GM12874 (cell line): ENCODE data around the gene PDE1A.

Source experiments
- TF ChIP-seq, protein P1 (sequence below): IDR thresholded peaks from 2 replicates; pipeline ENCODE4 v1.5.1; 2011; ENCODE audit warnings: low read depth, mild to moderate bottlenecking, control low read depth, low read length, moderate library complexity; ENCODE audit not compliant: insufficient read depth

Gene PDE1A

DNA sequence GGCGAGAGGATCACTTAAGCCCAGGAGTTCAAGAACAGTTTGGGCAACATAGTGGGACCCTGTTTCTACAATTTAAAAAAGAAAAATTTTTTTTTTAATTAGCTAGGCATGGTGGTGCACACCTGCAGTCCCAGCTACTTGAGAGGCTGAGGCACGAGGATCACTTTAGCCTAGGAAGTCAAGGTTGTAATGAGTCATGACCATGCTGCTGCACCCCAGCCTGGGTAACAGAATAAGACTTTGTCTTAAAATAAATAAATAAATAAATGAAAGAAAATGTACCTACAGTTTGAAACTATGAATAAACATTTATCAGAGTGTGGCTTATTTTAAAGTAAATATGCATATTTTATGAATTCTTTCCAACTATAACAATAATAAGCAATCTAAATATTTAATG, 16.7 kb downstream of the PDE1A start:
- TF ChIP-seq, protein P1, sequence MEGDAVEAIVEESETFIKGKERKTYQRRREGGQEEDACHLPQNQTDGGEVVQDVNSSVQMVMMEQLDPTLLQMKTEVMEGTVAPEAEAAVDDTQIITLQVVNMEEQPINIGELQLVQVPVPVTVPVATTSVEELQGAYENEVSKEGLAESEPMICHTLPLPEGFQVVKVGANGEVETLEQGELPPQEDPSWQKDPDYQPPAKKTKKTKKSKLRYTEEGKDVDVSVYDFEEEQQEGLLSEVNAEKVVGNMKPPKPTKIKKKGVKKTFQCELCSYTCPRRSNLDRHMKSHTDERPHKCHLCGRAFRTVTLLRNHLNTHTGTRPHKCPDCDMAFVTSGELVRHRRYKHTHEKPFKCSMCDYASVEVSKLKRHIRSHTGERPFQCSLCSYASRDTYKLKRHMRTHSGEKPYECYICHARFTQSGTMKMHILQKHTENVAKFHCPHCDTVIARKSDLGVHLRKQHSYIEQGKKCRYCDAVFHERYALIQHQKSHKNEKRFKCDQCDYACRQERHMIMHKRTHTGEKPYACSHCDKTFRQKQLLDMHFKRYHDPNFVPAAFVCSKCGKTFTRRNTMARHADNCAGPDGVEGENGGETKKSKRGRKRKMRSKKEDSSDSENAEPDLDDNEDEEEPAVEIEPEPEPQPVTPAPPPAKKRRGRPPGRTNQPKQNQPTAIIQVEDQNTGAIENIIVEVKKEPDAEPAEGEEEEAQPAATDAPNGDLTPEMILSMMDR, result no peak

DNA sequence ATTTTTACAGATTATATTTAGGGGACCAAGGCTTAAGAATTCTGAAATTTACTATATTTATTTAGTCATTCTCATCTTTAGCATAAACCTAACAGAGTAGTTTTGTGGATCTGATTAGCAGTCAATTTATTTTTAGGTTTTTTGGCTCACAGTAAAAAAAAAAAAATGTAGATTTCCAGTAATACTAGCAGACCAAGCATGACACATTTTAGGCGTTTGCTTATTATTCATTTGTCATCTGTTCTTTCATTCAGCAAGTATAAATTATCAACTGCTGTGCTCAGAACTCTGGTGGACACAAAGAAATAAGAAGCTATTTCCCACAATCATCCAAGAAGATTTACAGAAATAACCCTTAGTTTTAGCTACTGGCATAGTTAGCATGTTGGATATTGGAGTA, 20.6 kb downstream of the PDE1A start:
- TF ChIP-seq, protein P1, result no peak

DNA sequence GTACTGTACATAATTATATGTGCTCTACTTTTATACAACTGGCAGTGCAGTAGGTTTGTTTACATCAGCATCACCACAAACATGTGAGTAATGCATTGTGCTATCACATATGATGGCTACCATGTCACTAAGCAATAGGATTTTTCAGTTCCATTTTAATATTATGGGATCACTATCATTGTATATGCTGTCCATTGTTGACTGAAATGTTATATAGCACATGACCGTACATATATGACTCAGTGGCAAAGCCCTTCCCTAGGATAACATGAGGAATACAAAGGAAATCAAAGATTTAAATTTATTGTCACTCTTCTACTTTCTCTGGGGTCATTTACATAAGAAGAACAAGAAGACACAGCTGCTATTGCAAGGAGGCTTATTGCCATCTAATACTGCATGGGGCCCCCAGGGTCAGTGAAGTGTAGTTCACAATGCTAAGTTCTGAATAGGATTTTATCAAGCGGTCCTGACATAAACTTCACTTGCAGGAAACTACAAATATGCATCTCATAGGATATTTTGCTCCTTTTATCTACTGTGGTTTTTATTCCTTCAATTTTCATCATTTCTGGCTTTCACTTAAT, 21.8 kb downstream of the PDE1A start:
- TF ChIP-seq, protein P1, result no peak

DNA sequence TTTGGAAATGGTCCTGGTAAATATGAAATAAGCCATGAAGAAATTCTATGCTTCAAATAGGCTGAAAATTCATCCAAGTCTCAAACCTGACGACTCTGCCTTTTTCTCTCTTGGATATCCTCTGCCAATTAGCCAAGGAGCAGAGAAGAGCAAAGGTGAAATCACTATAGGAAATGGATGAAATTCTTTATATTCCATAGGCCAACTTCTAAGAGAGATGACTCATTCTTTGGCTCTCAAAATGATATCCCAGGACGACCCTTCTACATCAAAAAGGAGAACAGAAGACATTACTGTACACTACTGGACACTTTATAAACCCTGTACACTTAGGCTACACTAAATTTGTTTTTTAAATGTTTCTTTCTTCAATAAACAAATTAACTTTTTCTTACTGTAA, 22.7 kb downstream of the PDE1A start:
- TF ChIP-seq, protein P1, result no peak

DNA sequence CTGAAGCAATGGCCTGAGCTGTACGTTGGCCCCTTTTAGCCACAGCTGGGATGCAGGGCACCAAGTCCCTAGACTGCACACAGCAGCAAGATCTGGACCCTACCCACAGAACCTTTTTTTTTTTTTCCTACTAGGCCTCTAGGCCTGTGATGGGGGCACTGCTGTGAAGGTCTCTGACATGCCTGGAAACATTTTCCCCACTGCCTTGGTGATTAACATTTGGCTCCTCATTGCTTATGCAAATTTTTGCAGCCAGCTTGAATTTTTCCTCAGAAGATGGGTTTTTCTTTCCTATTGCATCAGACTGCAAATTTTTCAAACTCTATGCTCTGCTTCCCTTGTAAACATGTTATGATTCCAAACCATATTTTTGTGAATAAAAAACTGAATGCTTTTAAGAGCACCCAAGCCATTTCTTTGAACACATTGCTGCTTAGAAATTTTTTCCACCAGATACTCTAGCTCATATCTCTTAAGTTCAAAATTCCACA, 33.5 kb downstream of the PDE1A start:
- TF ChIP-seq, protein P1, result no peak

DNA sequence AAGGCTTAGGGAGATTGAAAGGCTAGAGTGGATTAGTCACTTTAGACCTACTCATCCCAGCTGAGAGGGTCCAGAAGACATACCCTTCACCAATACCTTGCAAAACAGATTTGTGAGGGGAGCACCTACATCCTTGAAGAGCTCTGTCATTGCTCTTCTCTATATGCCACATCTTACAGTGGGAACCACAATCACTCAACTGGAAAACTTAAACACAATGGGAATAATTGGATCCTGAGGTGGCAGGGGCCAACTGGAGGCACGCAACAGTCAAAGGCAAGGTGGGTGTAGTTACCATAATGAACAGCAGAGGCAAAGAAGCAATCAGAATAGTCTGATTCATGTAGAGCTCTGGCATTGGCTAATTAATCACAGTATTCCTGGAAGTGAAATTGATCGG, 35.4 kb downstream of the PDE1A start:
- TF ChIP-seq, protein P1, result no peak

DNA sequence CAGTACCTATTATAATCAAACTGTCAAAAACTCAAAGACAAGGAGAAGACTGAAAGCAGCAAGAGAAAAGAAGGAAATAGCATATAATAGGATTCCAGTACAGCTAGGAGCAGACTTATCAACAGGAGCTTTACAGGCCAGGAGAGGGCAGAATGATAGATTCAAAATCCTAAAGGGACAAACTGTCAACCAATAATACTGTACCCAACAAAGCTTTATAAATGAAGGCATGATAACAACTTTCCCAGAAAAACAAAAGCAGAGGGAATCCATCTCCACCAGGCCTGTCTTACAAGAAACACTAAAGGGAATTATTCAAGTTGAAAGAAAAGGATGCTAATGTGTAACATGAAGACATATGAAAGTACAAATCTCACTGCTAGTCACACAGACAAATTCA, 42.0 kb downstream of the PDE1A start:
- TF ChIP-seq, protein P1, result no peak
